ENCODE measurements around the gene SMIM38. TPM values are rescaled to one million over a fixed set of nuclear protein-coding genes. Genes with fewer than 3 reads are reported as not detected.

SMIM38 gene
- total RNA-seq, 1 experiment from 2014 or later = 0.09 TPM

DNA sequence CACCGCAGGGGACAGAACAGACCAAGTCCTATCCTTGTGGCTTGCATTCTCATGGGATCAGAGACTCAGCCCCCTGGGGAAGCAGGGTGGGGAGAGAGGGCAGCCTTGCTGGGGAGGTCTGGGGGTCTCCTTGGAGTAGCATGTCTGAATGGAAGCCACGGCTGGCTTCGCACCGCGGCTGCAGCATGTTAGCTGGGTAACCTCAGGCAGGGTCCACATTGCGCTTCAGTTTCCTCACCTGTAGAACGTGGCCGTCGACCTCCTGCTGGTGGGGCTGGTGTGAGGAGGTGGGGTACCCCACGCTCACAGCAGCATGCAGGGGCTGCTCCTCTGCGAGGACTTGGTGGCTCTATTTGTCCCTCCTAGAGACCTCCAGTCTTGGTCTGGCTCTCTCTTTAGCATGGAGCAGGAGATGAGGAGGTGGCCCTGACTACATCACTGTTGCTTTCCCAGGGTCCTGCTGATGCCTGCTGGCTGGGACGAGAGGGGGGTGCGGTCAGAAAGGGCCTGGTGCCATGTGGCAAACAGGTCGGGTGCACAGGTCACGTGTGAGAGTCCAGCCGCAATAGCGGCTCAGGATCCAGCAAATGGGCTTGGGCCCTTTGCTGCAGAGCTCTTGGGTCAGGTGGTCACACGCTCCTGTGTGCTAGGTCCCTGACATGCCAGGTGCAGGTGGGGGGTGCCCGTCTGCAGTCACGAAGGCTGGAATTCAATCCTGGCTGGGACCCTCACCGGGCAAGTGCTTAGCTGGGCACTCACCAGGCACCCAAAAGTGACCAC lies 35.4 kb upstream of the SMIM38 start:
- H4K5ac ChIP-seq (ENCODE audit: insufficient read length, low read depth, low read length) = no peak overlapping the region
- no peak overlapping the region for H3K23ac ChIP-seq (ENCODE audit: insufficient read length, low read depth, low read length)
- H3K4ac ChIP-seq (ENCODE audit: low read depth, low read length) = no peak overlapping the region
- H3K18ac ChIP-seq (ENCODE audit: insufficient read length, low read depth, low read length) = no peak overlapping the region
- H4K91ac ChIP-seq (ENCODE audit: insufficient read length, low read depth, low read length) = no peak overlapping the region
- no peak overlapping the region for H2AFZ ChIP-seq (ENCODE audit: low read length)
- H2BK120ac ChIP-seq (ENCODE audit: low read depth, low read length, poor library complexity, severe bottlenecking) = no peak overlapping the region
- H3K36me3 Mint-ChIP-seq (ENCODE audit: insufficient read depth in 1 of 3, low read depth in 3 of 3) = peaks cover 0 to 5% (median 0%) of the 10 kb centered on the region in 3 experiments; a peak in 1 of 7 replicates
- DNase-seq = no peak
- H3K79me2 ChIP-seq (ENCODE audit: insufficient read depth, low read length) = no peaks in the 10 kb centered on the region
- H4K8ac ChIP-seq (replicated peaks; ENCODE audit: insufficient read length, low read depth, low read length) = no peak overlapping the region
- peak overlapping the region in 1 of 3 experiments; percentile 8; a peak in 1 of 7 replicates for H3K27ac Mint-ChIP-seq
- no peak overlapping the region for H2BK5ac ChIP-seq (ENCODE audit: insufficient read length, low read length)
- peaks cover 8% of the 10 kb centered on the region for H3K27me3 Mint-ChIP-seq (ENCODE audit: low read depth)
- no peak overlapping the region for H2BK12ac ChIP-seq (ENCODE audit: insufficient read length, low read depth, low read length)
- no peak overlapping the region for H2BK15ac ChIP-seq (ENCODE audit: low read depth, low read length)
- no CpG with 5 or more reads among the region's 21 CpGs for WGBS (ENCODE audit: extremely low coverage, insufficient read length, low lambda C conversion rate)
- no peaks in the 10 kb centered on the region for H3K4me1 ChIP-seq (ENCODE audit: insufficient read depth, low read length)
- H3K27me3 ChIP-seq (ENCODE audit: insufficient read depth, low read length) = no peaks in the 10 kb centered on the region
- H3K4me3 Mint-ChIP-seq = no peak overlapping the region
- H3K4me1 Mint-ChIP-seq = peaks cover 16 to 30% of the 10 kb centered on the region in 2 experiments
- H3K23me2 ChIP-seq (ENCODE audit: insufficient read length, low read depth, low read length, poor library complexity, severe bottlenecking) = no peaks in the 10 kb centered on the region
- H2AK5ac ChIP-seq (ENCODE audit: insufficient read length, low read length) = no peak overlapping the region
- H3K9ac ChIP-seq (ENCODE audit: extremely low read depth, insufficient read length, low read length) = no peak overlapping the region
- no peak overlapping the region for H3K4me2 ChIP-seq (ENCODE audit: insufficient read depth, insufficient read length, low read length)
- H3K14ac ChIP-seq (ENCODE audit: insufficient read depth, low read length) = no peak overlapping the region
- H4K20me1 ChIP-seq (ENCODE audit: control insufficient read depth, insufficient read depth, insufficient read length) = no peaks in the 10 kb centered on the region
- H3T11ph ChIP-seq (ENCODE audit: low read length) = no peak overlapping the region
- no peaks in the 10 kb centered on the region for H3K9me3 ChIP-seq (ENCODE audit: control insufficient read depth, low read depth, low read length)
- H3K9me3 Mint-ChIP-seq = peaks cover 7 to 11% of the 10 kb centered on the region in 2 experiments; a peak in 3 of 5 replicates
- no peak overlapping the region for H3K56ac ChIP-seq (ENCODE audit: insufficient read length, low read depth, low read length)
- TF ChIP-seq, protein P1, sequence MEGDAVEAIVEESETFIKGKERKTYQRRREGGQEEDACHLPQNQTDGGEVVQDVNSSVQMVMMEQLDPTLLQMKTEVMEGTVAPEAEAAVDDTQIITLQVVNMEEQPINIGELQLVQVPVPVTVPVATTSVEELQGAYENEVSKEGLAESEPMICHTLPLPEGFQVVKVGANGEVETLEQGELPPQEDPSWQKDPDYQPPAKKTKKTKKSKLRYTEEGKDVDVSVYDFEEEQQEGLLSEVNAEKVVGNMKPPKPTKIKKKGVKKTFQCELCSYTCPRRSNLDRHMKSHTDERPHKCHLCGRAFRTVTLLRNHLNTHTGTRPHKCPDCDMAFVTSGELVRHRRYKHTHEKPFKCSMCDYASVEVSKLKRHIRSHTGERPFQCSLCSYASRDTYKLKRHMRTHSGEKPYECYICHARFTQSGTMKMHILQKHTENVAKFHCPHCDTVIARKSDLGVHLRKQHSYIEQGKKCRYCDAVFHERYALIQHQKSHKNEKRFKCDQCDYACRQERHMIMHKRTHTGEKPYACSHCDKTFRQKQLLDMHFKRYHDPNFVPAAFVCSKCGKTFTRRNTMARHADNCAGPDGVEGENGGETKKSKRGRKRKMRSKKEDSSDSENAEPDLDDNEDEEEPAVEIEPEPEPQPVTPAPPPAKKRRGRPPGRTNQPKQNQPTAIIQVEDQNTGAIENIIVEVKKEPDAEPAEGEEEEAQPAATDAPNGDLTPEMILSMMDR (conservative IDR thresholded peaks at IDR 0.05) = no peak
- no peaks in the 10 kb centered on the region for H3K79me1 ChIP-seq (ENCODE audit: insufficient read depth, low read depth, low read length, poor library complexity, severe bottlenecking)
- no peak overlapping the region for H3K27ac ChIP-seq (ENCODE audit: insufficient read length, low read depth, low read length)
- no peak overlapping the region for H2BK20ac ChIP-seq (ENCODE audit: low read depth, low read length, poor library complexity, severe bottlenecking)

Measured in H9 (cell line).